GM12873 (cell line): ENCODE data around the gene CLK2.

Experiments used
- CTCF ChIP-seq: IDR thresholded peaks from 2 replicates; pipeline ENCODE4 v1.5.1; 2012; ENCODE audit warnings: low read depth, mild to moderate bottlenecking, moderate library complexity, low read length, control low read depth; ENCODE audit not compliant: insufficient read depth; ENCODE audit errors: missing control alignments

CLK2 gene

GRCh38 chr1:155318082-155318481 is 44.8 kb upstream of the CLK2 start:
- no peak for TF ChIP-seq CTCF

- no peak for TF ChIP-seq CTCF
Measured at GRCh38 chr1:155316922-155317321, 43.6 kb upstream of the CLK2 start.

GRCh38 chr1:155313261-155313660 is 40.0 kb upstream of the CLK2 start:
- no peak for TF ChIP-seq CTCF

GRCh38 chr1:155309423-155310021 is 36.2 kb upstream of the CLK2 start:
- TF ChIP-seq CTCF: no peak

GRCh38 chr1:155308493-155309422 is 35.5 kb upstream of the CLK2 start, which contains the start of gene FDPS:
Gene FDPS, plus strand, starts transcription at chr1:155308866. Its CDS starts 924 bp downstream, at chr1:155309790.
- no peak for TF ChIP-seq CTCF

- TF ChIP-seq CTCF: peak; percentile 48
Measured at GRCh38 chr1:155307247-155307740, 34.0 kb upstream of the CLK2 start.

GRCh38 chr1:155305881-155306391 is 32.6 kb upstream of the CLK2 start:
- TF ChIP-seq CTCF: no peak
